Left ventricle myocardium inferior (tissue), 1 donor: ENCODE measurements around the gene GLCCI1. TPM values are rescaled to one million over a fixed set of nuclear protein-coding genes. Genes with fewer than 3 reads are reported as not detected.

Experiments
- DNase-seq: peaks from one replicate; pipeline ENCODE4 v3.0.0-alpha.2; 2020
- H3K27ac ChIP-seq: fragments of 200-600 bp; replicated peaks from 2 replicates; pipeline ENCODE4 v1.8.0; 2021
- H3K27me3 ChIP-seq: fragments of 200-600 bp; 2 replicates; pipeline ENCODE4 v1.8.0; 2021; ENCODE audit warnings: low read depth
- H3K36me3 ChIP-seq: fragments of 200-600 bp; 2 replicates; pipeline ENCODE4 v1.8.0; 2021
- H3K4me1 ChIP-seq: fragments of 200-600 bp; 2 replicates; pipeline ENCODE4 v1.8.0; 2021
- H3K4me3 ChIP-seq: fragments of 200-600 bp; 2 replicates; pipeline ENCODE4 v1.8.0; 2021; ENCODE audit warnings: mild to moderate bottlenecking, moderate library complexity
- H3K9me3 ChIP-seq: fragments of 200-600 bp; replicated peaks from 2 replicates; pipeline ENCODE4 v1.8.0; 2021
- CTCF ChIP-seq: fragments of 200-600 bp; IDR thresholded peaks from 2 replicates; pipeline ENCODE4 v1.8.0; 2021; ENCODE audit warnings: antibody characterized with exemption, mild to moderate bottlenecking, borderline replicate concordance
- intact Hi-C: fragments of 100-400 bp; cut with micrococcal nuclease; formaldehyde crosslinking; loops from one replicate; pipeline ENCODE4 v1.11.0; 2022
- total RNA-seq: library from RNA; stranded (reverse); fragmentation: NEBNext Ultra II Directional; extraction: Animal tissue kit (Norgen Biotek cat#: 25700); gene quantifications from one replicate; pipeline ENCODE4 v1.2.1, GENCODE V29; 2021
- donor health status: DM: no; HTN: yes; CAD: no; lungs with severe emphysema.

GLCCI1 gene
- total RNA-seq, 1 donor from 2014 or later = 5.8 TPM

GRCh38 chr7:8015746-8016120 lies 47.1 kb downstream of the GLCCI1 start:
- H3K4me1 ChIP-seq = no peaks in the 10 kb centered on the region
- no peak overlapping the region for H3K27ac ChIP-seq
- no peak overlapping the region for H3K4me3 ChIP-seq
- intact Hi-C loops = no loop called here
- H3K9me3 ChIP-seq = no peaks in the 10 kb centered on the region
- TF ChIP-seq CTCF = no peak
- DNase-seq = no peak
- H3K36me3 ChIP-seq = no peaks in the 10 kb centered on the region
- no peaks in the 10 kb centered on the region for H3K27me3 ChIP-seq

GRCh38 chr7:8017423-8017822 lies 48.8 kb downstream of the GLCCI1 start:
- Histone ChIP-seq H3K4me3 (no peak overlapping the region), H3K36me3 (no peaks in the 10 kb centered on the region), H3K27me3 (no peaks in the 10 kb centered on the region), H3K9me3 (no peaks in the 10 kb centered on the region), H3K27ac (no peak overlapping the region), H3K4me1 (no peaks in the 10 kb centered on the region)
- no peak for TF ChIP-seq CTCF
- intact Hi-C loops = no loop called here
- DNase-seq = no peak

DNA sequence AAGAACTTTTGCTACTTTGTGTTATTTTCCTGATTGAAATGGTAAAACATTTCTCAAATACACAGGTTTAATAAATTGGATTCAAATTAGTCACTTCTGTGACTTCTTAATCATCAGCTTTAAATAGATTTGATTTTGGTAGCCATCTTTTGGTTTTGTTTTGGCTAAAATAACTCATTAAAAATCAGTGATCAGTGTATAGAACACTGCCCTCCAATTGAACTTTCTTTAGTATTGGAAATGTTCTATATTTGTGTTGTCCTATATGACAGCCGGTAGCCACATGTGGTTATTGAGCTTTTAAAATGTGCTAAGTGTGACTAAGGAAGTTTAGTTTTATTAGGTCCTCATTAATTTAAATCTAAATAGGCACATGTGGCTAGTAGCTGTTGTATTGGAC lies 50.4 kb downstream of the GLCCI1 start:
- TF ChIP-seq CTCF = no peak
- Histone ChIP-seq H3K4me3 (no peak overlapping the region), H3K27ac (no peak overlapping the region), H3K4me1 (no peaks in the 10 kb centered on the region), H3K27me3 (no peaks in the 10 kb centered on the region), H3K36me3 (peaks cover 6% of the 10 kb centered on the region), H3K9me3 (no peaks in the 10 kb centered on the region)
- intact Hi-C loops = no loop called here
- DNase-seq = no peak

DNA sequence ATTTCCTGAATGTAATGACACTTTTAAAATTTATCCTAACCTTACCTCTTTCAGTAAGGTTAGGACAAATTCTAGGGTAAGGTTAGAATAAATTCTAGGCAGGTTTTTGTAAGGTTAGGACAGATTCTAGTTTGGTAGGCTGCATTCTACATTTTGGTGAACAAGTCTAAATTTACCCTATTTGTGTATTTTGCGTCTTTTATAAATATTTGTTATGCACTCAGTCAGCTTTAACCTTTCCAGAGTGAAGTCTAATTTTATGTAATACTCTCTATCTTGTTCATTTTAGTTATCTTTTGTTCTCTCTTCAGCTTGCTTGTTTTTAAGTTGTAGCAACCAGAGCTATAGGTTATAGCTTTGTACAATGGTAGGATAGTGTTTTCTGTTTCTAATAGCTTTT lies 54.0 kb downstream of the GLCCI1 start:
- Histone ChIP-seq H3K4me1 (no peaks in the 10 kb centered on the region), H3K4me3 (no peak overlapping the region), H3K27me3 (no peaks in the 10 kb centered on the region), H3K9me3 (peaks cover 11% of the 10 kb centered on the region), H3K27ac (no peak overlapping the region), H3K36me3 (peaks cover 31% of the 10 kb centered on the region)
- TF ChIP-seq CTCF = no peak
- no peak for DNase-seq
- intact Hi-C loops = no loop called here

GRCh38 chr7:8035192-8035591 lies 66.6 kb downstream of the GLCCI1 start:
- intact Hi-C loops = no loop called here
- DNase-seq = no peak
- H3K36me3 ChIP-seq = peaks cover 13% of the 10 kb centered on the region
- no peak overlapping the region for H3K4me3 ChIP-seq
- no peaks in the 10 kb centered on the region for H3K27me3 ChIP-seq
- no peak for TF ChIP-seq CTCF
- no peaks in the 10 kb centered on the region for H3K4me1 ChIP-seq
- H3K27ac ChIP-seq = no peak overlapping the region
- peaks cover 19% of the 10 kb centered on the region for H3K9me3 ChIP-seq
